ENCODE results near the gene RAB41.
A peak's percentile ranks its signal among the peaks of the same experiment; 100 is the strongest.
"Not testable (repeated sequence)": the region's sequence is repeated elsewhere in the genome, so short reads cannot be mapped to it uniquely, and the experiment has no call there.

RAB41 gene

GRCh38 chrX:70289793-70290770 lies 8.1 kb downstream of the RAB41 start, which contains the start of the genes KIF4A and PDZD11:
TSS of gene KIF4A (plus strand) at chrX:70290104. CDS start at chrX:70290459, 355 bp downstream.
TSS of gene PDZD11 (minus strand) at chrX:70289927. CDS start at chrX:70289341, 586 bp downstream.
- peak in 56 of 58 donors; percentile 1 to 79 (median 51) for DNase-seq

GRCh38 chrX:70292788-70293187 lies 10.8 kb downstream of the RAB41 start:
- no peak for DNase-seq

- DNase-seq = no peak
These were observed 11.6 kb downstream of the RAB41 start for GRCh38 chrX:70293621-70294020.

DNA sequence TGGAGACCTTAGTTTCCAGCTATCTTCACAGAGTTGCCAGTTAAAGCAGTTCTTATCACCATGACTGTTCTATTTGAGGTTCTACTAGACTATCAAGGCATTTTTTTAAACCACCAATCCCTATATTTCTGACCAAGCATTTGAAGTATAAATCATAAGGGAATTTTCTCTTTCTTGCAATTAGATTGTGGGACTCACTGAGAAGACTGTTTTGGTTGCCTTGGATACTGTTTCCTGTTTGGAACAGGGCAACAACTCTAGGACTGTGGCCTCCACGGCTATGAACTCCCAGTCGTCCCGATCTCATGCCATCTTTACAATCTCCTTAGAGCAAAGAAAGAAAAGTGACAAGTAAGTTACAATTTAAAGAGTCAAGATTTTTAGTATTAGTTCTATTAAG lies 19.7 kb downstream of the RAB41 start:
- DNase-seq = no peak

- DNase-seq = no peak
These were observed 31.5 kb downstream of the RAB41 start for GRCh38 chrX:70313503-70313902.

DNA sequence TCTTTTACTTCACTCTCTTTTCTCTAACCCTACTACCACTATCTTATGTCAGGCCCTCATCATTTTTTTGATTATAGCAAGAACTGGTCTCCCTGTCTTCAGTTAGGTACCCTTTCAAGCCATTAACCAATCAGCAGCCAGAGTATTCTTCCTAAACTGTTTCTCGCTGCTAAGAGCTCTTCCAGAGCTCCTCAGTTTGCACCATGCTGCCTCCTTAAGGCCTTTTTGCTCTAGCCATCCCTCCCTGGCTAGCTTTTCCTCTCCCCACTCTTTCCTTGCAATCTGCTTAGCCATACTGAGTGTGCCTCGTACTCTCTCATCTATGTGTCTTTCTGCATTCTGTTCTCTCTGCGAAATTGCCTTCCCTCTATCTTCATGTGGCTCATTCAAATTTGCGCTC lies 40.8 kb downstream of the RAB41 start:
- DNase-seq = no peak

DNA sequence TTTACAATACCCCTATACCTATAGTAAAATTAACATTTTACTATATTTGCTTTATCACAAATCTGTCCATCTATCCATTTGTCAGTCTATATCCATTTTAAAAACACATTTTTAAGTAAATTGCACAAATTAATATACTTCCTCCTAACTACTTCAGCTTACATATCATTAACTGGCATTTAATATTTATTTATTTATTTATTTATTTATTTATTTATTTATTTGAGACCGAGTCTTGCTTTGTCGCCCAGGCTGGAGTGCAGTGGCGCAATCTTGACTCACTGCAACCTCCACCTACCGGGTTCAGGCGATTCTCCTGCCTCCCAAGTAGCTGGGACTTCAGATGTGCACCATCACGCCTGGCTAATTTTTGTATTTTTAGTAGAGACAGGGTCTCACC lies 41.7 kb downstream of the RAB41 start:
- DNase-seq = not testable (repeated sequence)

DNA sequence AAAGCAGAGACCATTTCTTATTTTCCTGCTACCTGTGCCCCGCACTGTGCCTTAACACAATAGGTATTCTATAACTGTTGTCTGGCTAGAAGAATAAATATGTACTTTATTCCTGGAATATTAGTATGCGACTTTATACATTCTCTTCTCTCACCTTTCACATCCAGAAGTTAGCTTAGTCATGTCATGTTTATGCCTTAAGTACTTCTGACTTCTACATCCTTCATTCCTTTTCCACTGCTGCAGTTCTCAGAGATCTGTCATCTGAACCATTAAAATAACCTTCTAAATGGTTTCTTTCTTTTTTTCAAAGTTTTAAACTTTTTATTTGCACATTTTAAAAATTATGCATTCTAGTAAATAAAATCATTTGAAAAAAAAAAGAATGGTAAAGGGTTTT lies 42.4 kb downstream of the RAB41 start:
- no peak for DNase-seq

- DNase-seq = no peak
These were observed 49.2 kb downstream of the RAB41 start for GRCh38 chrX:70331161-70331560.

GRCh38 chrX:70332600-70332999 lies 50.6 kb downstream of the RAB41 start:
- DNase-seq = no peak

Measured in anterior cingulate cortex (tissue), 58 donors.